Astrocyte (in vitro differentiated cells and primary cell): ENCODE results near the gene ITGB3.

Source experiments
- CTCF ChIP-seq: IDR thresholded peaks from 2 replicates; pipeline ENCODE4 v1.5.1; 2011; ENCODE audit warnings: low read depth, mild to moderate bottlenecking, inconsistent platforms, low read length, moderate library complexity; ENCODE audit not compliant: insufficient read depth
- EZH2 ChIP-seq: IDR thresholded peaks from 2 replicates; pipeline ENCODE4 v1.6.1; 2012; ENCODE audit warnings: mild to moderate bottlenecking, low read length, inconsistent platforms; ENCODE audit not compliant: insufficient read depth

GRCh38 chr17:47295037-47295873 lies 41.6 kb downstream of the ITGB3 start:
- no peak for TF ChIP-seq CTCF
- TF ChIP-seq EZH2, result no peak
